GM23338 (cell line): ENCODE data around the gene LRRC2.

Source experiments
- CREB1 ChIP-seq: fragments of 250-450 bp; sonication (Bioruptor Pico); IDR thresholded peaks from 2 replicates; pipeline ENCODE4 v1.5.0; 2020; ENCODE audit warnings: low read depth, mild to moderate bottlenecking, moderate library complexity
- CTCF ChIP-seq, 2 experiments: fragments of 200-600 bp in 1 of 2; sonication (generic) in 1 of 2; conservative IDR thresholded peaks; 2 replicates each; pipeline versions ENCODE4 v1.5.1 to v1.6.1; 2016 to 2017; ENCODE audit warnings: antibody characterized with exemption in 2 of 2, low read depth in 2 of 2, mild to moderate bottlenecking in 2 of 2, moderate library complexity in 1 of 2
- ETS1 ChIP-seq: IDR thresholded peaks from 2 replicates; pipeline ENCODE4 v1.6.1; 2016; ENCODE audit warnings: antibody characterized with exemption
- EZH2 ChIP-seq: fragments of 200-600 bp; sonication (generic); IDR thresholded peaks from one replicate; pipeline ENCODE4 v1.8.0; 2017; ENCODE audit warnings: antibody characterized with exemption, mild to moderate bottlenecking, low read depth; ENCODE audit not compliant: unreplicated experiment
- EZH2phosphoT487 ChIP-seq: fragments of 200-600 bp; sonication (generic); IDR thresholded peaks from one replicate; pipeline ENCODE4 v1.8.1; 2018; ENCODE audit warnings: antibody characterized with exemption; ENCODE audit not compliant: unreplicated experiment
- JUNB ChIP-seq: IDR thresholded peaks from one replicate; pipeline ENCODE4 v1.6.1; 2016; ENCODE audit warnings: antibody characterized with exemption; ENCODE audit not compliant: unreplicated experiment
- NANOG ChIP-seq: IDR thresholded peaks from 2 replicates; pipeline ENCODE4 v1.6.1; 2016; ENCODE audit warnings: antibody characterized with exemption, borderline replicate concordance
- POLR2AphosphoS5 ChIP-seq: IDR thresholded peaks from 2 replicates; pipeline ENCODE4 v1.6.1; 2016; ENCODE audit warnings: antibody characterized with exemption, low read depth
- REST ChIP-seq: IDR thresholded peaks from one replicate; pipeline ENCODE4 v1.6.1; 2018; ENCODE audit warnings: antibody characterized with exemption; ENCODE audit not compliant: unreplicated experiment
- STAT1 ChIP-seq: IDR thresholded peaks from one replicate; pipeline ENCODE4 v1.6.1; 2016; ENCODE audit warnings: antibody characterized with exemption; ENCODE audit not compliant: unreplicated experiment
- ZNF114 ChIP-seq: fragments of 250-450 bp; sonication (Bioruptor Pico); IDR thresholded peaks from 2 replicates; pipeline ENCODE4 v1.5.0; 2020; ENCODE audit warnings: mild to moderate bottlenecking, moderate library complexity
- ZNF331 ChIP-seq: fragments of 250-450 bp; sonication (Bioruptor Pico); IDR thresholded peaks from 2 replicates; pipeline ENCODE4 v1.5.0; 2020; ENCODE audit warnings: low read depth, mild to moderate bottlenecking, moderate library complexity
- ZNF462 ChIP-seq: fragments of 250-450 bp; sonication (Bioruptor Pico); IDR thresholded peaks from 2 replicates; pipeline ENCODE4 v1.5.0; 2020; ENCODE audit warnings: mild to moderate bottlenecking, moderate library complexity

- TF ChIP-seq CTCF (conservative IDR thresholded peaks at IDR 0.05; ENCODE audit: low read depth in 2 of 2) (no peak), REST (no peak), CREB1 (CRISPR knock-in tag) (no peak), EZH2 (no peak), EZH2phosphoT487 (no peak), POLR2AphosphoS5 (no peak), JUNB (no peak), NANOG (no peak), ETS1 (no peak), ZNF114 (CRISPR knock-in tag) (no peak), STAT1 (no peak), ZNF331 (CRISPR knock-in tag) (no peak), ZNF462 (CRISPR knock-in tag) (no peak)
Measured at GRCh38 chr3:46613313-46614005, 47.4 kb upstream of the LRRC2 start.
